Globus pallidus (tissue), 1 donor: ENCODE results near the gene SLC15A1.

Source experiments
- DNase-seq: peaks from one replicate; pipeline ENCODE4 v3.0.0-alpha.2; 2015; ENCODE audit warnings: low spot score

SLC15A1 gene

DNA sequence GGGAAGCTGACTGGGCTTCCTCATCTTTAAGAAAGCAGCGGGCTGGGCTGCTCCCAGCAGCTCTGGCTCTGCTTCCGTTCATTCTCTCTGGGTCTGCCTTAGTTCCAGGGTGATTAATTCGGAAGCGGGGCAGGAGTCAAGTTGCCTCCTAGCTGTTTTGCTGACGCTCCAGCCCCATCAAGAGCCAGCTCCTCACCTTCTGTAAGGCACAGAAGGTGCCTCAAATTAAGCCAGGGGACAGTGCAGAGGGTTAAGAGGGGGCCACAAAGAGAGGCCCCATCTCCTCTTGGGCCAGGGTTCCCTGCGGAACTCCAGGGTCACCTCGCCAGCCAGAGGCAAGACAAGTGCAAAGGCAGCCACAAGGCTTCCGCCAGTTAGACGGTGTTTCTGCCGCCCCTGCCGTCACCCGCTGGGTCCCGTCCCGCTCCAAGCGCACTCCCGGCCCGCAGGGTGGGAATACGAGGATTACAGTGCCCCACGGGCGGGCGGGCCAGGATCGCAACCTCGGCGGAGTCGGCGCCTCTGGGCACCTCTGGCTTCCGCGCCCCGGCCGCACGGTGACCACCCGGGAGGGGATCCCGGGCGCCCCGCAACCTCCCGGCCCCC, 508 bp downstream of the SLC15A1 start:
- DNase-seq: no peak

DNA sequence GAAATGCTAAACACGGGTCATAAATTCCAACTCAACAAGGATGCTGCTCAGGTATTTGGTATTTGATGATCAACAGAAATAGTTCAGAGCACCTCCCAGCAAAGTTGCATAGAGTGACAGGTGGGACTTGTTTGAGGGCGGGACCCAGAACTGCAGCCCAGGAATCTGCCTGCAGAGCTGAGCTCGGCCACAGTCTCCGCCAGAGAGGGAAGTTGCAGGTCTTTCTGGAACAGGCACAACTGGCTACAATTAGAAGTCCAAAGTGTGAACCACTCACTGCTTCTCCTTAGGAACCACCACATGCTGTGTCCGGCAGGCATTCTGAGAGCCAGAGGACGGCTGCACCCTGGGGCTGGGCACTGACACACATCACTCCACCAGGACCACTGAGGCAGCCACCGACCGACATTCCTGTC, 1.1 kb downstream of the SLC15A1 start:
- no peak for DNase-seq

DNA sequence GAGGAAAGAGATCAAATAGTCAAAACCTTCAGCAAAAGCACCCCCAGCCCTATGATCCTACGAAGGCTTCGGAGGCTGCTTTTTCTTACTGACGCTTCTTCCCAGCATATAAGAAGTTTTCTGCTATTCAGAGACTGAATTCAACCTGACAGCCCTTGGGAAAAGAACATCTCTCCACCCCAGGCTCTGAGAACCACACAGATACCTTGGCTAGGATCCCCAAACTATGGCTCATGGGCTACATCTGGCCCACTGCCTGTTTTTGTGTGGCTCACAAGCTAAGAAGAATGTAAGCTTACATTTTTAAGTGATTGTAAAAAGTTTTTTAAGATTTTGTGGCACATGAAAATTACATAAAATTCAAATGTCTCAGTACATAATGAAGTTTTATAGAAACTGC, 3.0 kb downstream of the SLC15A1 start:
- DNase-seq: no peak

DNA sequence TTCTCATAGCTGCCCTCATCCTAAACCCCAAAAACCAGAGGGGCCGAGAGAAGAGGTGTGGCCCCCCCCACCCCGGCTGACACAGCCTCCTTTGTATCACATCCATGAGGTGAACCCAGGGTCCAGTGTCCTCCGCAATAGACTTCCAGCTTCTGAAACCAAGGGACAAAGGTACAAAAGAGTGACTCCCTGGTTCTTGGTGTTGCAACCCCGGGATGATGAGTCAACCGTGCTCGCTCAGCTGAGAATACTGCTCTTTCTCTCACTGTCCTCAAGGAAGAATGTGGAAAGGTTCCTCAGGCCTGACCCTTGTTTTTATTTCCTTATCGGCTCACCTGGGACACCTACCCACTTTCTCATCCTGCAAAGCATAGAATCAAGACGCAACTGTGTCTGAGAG, 5.5 kb downstream of the SLC15A1 start:
- no peak for DNase-seq

DNA sequence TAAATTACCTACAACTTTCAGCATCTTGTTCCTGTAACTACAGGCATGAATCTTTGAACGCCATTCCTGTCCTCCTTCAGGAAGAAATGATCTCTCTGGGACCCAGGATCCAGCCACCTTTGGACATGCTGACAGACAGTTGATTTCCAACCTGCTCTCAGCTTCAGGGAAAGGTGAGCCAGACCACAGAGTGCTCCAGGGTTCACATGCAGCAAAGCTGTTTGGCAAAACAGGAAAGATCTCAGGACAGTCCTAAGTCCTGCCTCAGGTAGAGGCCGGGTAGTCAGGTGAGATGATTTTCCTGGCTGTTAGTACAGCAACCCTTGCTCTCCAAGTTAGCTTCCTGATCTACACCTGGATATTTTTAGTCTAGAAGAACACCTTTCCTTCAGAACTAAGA, 9.1 kb downstream of the SLC15A1 start:
- no peak for DNase-seq

DNA sequence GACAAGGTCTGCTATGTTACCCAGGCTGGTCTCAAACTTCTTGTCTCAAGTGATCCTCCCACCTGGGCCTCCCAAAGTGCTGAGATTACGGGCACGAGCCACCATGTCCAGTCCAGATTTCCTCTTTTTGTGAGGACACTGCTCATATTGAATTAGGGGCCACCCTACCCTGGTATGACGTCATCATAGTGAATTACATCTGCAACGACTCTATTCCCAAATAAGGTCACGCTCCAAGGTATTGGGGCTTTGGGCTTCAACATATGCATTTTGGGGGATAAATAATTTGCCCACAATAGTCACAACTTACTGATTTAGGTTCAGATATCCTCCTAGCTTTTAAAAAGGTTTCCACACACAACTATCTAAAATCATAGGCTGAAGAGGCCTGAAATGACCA, 9.5 kb downstream of the SLC15A1 start:
- no peak for DNase-seq

DNA sequence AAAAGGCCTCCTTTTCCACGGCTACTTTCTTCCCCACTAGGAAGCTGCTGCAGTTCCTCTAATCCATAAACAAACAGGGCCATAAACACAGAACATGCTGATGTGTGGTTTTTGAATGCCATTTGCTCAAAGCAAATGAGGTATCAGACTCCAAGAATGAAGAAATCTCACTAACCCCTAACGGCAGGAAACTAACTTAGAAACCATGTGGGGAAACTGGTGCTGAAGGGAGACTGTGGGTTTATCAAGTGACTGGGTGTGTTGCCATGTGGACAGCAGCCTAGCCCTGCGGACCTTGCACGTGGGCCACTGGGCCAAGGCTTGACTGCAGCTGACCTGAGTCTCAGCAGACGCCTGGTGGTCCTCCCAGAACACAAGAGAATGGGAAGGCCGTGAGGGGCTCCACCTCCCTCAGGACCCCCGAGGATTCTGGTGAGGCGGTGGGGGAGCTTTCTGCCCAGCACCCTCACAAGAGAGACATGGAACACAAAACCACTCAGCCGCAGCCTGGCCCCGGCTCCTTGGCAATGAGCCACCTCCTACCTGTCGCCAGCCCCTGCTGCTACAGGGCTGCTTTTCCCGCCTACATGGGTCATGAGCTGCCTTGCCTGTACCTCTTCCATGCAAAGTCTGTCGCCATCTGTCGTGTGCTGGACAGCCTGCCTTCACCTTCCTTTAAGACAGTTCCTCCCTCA, 10.6 kb downstream of the SLC15A1 start:
- no peak for DNase-seq

DNA sequence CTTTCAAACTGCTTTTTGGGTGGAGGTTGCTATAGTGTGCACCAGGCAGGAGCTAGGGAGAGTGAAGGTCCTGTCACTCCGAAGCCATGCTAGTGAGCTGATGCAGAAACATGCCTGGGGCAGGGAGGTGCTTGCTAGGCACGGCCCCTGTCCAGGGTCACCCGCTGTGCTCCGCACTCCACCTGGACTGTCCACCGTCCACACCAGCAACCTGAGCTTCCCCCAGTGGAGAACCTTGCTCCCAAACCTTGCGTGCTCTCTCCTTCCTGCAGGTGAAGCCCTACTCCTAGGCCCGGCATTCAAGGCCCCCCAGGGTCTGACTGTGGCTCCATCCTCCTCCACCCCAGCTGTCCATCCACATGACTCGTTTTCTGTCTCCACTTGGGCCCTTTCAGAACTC, 12.3 kb downstream of the SLC15A1 start:
- DNase-seq: no peak

DNA sequence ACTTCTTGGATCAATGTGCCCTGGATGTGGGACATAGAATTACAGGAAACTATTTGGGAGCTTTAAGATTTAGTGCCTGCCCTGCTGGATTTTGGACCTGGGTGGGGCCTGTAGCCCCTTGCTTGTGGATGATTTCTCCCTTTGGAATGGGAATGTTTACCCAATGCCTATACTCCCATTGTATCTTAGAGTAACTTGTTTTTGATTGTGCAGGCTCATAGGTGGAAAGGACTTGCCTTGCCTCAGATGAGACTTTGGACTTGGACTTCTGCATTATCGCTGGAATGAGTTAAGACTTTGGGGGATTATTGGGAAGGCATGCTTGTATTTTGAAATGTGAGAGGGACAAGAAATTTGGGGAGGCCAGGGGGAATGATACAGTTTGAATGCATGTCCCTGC, 13.5 kb downstream of the SLC15A1 start:
- DNase-seq: no peak

DNA sequence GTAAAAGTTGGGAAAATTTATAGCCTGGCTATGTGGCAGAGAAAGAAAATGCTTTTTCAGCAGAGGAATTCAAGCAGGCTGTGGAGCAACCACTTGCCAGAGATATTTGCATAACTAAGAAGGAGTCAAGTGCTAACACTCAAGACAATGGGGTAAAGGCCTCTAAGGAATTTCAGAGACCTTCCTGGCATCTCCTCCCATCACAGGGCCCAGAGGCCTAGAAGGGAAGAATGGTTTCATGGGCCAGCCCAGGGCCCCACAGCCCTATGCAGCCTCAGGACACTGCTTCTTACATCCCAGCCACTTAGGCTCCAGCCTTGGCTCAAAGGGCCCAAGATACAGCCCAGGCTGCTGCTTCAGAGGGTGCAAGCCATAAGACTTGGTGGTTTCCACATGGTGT, 14.3 kb downstream of the SLC15A1 start:
- DNase-seq: no peak

DNA sequence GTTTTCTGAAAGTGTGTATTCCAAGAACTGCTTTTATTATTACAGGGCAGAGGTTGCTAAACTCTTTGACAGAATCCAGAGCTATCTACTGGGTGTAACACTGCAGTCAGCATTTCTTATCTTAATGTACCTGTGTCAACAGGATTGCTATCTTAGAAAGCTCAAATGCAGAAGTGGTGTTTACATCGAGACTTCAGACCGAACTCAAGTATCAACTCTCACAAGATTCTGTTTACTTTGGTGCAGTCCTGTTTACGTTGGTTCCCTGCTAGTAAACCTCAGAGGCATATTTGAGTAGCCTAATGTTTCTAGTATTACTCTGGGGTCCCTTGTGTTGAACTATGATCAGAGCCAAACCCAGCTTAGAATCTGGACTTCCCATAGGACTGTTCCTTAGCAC, 20.5 kb downstream of the SLC15A1 start:
- DNase-seq: no peak

DNA sequence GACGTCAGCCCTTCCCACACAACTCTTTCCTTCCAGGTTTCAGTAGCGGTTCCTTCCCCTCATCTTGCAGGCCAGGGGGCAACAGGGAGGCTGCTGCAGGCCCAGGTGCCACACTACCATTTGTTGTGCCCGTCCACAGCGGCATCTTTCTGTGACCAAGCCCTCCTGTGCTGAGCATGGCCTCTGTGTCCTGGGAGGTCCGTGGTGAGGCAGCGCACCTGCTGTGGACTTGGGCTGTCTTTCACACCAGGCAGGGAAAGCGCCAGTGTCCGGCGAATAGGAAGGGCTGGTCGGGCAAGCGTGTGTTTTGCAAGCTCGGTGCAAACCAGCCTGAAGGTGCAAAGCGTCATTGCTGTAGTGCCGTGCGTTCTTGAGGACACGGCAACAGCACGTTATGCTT, 21.4 kb downstream of the SLC15A1 start:
- DNase-seq: no peak

DNA sequence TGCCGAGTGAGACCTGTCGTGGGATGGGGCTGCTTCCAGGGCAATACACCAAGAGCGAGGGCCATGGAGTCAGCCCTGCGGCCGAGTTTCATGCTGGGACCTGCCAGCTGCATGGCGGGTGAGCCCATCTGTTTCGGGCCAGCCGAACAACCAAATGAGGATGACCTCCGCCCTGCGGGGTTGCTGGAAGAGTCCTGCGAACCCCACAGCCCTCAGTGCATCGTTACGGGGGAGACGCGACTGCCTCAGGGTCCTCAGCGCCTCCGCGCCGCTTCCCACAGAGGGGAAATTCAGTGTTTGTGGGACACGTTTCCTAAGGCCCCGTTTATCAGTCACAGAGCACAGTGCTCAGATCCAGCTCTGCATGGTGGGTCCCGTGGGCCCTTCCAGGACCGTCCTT, 22.0 kb downstream of the SLC15A1 start:
- no peak for DNase-seq

DNA sequence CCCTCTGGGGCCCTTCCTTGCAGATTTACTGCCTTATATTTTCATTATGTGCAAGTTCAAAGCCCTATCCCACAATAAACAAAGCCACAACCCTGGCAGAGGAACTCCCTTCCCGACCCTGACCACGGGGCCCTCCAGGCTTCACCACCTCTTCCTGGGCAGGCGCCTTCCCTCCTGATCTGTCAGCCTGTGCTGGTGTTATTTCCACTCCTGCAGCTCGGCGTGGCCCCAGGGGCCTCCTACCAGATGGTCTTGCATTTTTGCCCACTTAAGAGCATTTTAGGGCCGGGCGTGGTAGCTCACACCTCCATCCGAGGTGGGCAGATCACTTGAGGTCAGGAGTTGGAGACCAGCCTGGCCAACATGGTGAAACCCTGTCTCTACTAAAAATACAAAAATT, 22.8 kb downstream of the SLC15A1 start:
- DNase-seq: no peak

DNA sequence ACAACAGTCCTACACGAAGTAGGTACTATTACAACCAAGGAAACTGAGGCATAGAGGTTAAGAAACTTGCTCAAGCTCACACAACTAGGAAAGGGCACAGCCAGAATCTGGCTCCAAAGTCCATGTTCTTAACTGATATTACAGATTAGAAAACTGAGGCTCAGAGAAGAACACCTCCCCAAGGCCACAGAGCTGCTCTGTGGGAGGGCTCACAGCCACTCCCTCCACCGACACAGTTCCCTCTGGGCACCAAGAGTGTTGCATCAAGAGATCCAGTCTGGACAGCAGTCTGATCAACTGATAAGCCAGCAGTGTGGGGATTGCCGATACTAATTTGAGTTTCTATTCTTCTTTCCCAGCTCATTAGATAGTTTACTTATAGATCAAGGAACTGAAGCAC, 29.5 kb downstream of the SLC15A1 start:
- DNase-seq: no peak

DNA sequence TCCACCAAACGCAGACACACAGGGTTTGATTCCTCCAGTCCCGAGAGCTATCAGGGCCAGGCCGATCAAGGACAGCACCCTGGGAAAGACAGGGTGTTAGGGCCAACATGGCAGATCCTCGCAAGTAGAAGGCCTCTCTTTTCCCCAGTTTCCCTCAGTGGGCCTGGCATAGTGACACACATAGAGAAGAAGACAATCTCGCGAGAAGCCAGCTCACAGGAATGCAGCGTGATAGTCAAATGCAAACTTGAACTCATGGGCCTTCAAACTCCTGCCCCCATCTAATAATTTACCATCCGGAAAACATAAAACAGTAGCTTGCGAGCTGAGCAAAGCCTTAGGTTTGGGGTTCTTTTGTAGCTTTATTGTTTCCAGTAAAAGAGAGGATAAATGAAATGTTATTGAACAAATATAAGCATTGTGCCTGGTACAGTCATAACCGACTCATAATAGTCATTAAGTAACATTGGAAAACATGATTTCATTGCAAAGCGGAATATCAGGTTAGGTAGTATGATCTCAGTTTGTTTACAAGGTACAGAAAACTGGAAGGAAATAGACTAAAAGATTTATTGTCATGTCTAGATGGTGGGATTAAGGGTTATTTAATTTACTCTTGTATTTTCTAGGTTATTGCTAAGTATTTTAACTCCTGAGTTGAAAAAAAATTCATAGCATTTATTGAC, 30.5 kb downstream of the SLC15A1 start:
- DNase-seq: no peak

DNA sequence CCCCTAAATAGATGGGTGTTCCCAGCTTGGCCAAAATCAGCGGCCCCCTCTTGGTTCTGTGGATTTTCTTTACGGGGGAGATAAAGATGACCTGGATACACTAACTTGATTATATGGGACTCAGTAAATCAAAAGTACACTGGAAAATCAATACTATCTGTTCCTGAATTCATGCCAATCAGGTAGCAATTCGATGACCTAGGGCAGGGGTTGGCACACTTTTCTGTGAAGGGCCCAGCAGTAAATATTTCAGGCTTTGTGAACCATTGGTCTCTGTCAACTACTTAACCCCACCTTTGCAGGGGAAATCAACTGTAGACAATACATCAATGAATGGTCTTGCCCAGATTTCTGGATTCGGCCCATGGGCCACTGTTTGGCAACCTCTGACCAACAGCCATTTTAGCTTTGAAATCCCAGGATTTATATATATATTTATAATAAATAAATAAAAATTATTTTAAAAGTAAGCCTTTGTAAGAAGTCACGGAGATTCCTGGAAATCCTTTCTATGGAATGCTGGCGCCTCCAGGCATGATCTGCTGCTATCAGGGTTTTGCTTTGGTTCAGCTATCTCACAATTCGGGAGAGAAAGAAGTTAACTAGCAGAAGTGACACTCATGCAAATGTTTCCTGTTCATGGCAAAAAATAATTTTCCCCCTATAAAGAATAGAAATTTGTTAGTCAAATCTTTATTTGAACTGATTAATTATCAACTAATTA, 32.8 kb downstream of the SLC15A1 start:
- no peak for DNase-seq

DNA sequence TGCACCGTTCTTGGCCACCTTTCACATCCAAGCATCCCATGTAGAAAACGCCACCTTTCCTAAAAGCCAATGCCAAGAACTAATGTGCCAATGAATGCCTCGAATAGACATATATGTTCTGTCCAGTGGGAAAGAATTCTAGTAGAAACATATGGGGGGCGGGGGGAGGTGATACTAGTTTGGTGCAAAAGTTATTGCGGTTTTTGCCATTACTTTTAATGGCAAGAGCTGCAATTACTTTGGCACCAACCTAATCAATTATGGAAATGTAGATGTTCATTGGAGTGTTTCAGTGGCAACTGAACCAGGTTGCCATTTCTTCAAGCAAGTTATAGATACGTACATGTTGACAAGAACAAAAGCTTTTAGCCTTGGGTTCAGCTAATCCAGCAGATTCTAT, 34.6 kb downstream of the SLC15A1 start:
- no peak for DNase-seq

DNA sequence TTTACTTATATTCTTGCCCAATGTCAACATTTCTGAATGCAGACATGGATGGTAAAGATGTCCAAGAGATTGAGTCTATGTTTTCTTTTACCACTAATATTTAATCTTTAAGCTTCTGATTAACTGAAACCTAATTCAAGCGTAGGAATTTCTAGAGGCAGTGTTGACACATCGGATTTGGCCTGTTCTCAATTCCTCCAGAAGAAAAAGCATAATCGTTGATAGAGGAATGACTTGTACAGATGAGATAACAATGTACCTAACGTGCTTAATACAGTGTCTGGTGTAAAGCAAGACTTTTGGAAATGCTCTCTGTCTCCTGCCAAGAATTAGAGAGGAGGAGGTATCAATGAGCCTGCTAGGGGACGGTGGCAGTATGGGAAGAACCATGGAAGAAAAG, 35.2 kb downstream of the SLC15A1 start:
- DNase-seq: no peak

DNA sequence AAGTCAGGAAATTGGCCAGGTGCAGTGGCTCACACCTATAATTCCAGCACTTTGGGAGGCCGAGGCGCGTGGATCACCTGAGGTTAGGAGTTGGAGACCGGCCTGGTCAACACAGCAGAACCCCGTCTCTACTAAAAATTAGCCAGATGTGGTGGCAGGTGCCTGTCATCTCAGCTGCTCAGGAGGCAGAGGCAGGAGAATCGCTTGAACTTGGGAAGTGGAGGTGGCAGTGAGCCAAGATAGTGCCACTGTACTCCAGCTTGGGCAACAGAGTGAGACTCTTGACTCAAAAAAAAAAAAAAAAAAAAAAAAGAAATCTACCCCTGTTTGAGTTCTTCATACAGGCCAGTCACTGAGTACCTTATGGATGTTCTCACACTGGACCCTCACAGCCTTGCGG, 42.0 kb downstream of the SLC15A1 start:
- no peak for DNase-seq

DNA sequence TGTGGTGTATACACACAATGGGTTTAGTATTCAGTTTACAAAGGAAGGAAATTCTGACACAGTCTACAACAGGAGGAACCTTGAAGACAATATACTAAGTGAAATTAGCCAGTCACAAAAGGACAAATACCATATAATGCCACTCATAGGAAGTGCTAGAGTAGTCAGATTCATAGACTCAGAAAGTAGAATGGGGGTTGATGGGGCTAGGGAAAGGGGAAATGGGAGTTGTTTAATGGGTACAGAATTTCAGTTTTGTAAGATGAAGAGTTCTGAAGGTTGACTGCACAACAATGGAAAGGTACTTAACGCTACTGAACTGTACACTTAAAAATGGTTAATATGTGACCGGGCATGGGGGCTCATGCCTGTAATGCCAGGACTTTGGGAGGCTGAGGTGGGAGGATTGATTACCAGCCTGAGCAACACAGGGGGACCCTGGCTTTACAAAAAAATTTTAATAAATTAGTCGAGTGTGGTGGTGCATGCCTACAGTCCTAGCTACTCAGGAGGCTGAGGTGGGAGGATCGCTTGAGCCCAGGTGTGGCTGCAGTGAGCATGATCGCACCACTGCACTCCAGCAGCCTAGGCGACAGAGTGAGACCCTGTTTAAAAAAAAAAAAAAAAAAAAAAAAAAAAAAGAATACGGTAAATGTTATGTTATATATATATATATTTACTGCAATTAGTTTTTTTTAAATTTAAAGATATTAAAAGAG, 45.0 kb downstream of the SLC15A1 start:
- no peak for DNase-seq

DNA sequence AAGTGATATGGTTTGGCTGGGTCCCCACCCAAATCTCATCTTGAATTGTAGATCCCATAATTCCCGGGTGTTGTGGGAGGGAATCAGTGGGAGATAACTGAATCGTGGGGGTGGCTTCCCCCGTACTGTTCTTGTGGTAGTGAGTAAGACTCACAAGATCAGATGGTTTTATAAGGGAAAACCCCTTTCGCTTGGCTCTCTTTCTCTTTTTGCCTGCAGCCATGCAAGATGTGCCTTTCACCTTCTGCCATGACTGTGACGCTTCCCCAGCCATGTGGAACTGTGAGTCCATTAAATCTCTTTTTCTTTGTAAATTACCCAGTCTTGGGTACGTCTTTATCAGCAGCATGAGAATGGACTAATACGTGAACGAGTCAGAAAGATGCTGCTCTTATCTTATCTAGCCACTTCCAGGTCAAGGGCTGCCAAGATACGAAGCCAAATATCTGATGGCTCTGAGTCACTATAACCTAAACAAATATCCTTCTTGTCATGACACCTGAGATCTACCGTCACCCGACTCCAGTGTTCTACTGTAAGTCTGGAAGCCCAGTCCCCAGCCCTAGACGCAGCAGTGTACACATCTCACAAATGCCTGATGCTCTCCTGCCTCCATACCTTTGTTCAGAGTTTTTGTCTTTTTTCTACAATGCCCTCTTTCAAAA, 45.9 kb downstream of the SLC15A1 start:
- DNase-seq: no peak
